Stimulated activated CD4-positive, alpha-beta T cell treated with anti-CD3 and anti-CD28 coated beads, TNF-alpha, amount 100 ng/mL, for 4 hours (primary cell): Measurements from ENCODE around the gene ITM2B.

ENCODE experiments used
- DNase-seq, 3 experiments: peaks; one replicate each; pipeline ENCODE4 v3.0.0-alpha.2; 2020; ENCODE audit warnings: low read depth in 3 of 3

Gene ITM2B

GRCh38 chr13:48304143-48304876, 71.3 kb downstream of the ITM2B start:
- no peak for DNase-seq

- DNase-seq, result no peak
Measured at GRCh38 chr13:48311223-48311622, 78.2 kb downstream of the ITM2B start.

- no peak for DNase-seq
Measured at GRCh38 chr13:48315969-48316650, 83.1 kb downstream of the ITM2B start.

GRCh38 chr13:48316826-48317510, 84.0 kb downstream of the ITM2B start:
- no peak for DNase-seq

GRCh38 chr13:48317511-48318376, 84.7 kb downstream of the ITM2B start:
- DNase-seq, result no peak

GRCh38 chr13:48318377-48318811, 85.4 kb downstream of the ITM2B start:
- DNase-seq, result no peak

- no peak for DNase-seq
Measured at GRCh38 chr13:48318821-48319511, 86.0 kb downstream of the ITM2B start.
